Activated CD4-positive, alpha-beta T cell treated with anti-CD3 and anti-CD28 coated beads for 36 hours (primary cell): Measurements from ENCODE around the gene FHAD1. TPM values are rescaled to one million over a fixed set of nuclear protein-coding genes. Genes with fewer than 3 reads are reported as not detected.
A peak's percentile ranks its signal among the peaks of the same experiment; 100 is the strongest.
"Not testable (repeated sequence)": the region's sequence is repeated elsewhere in the genome, so short reads cannot be mapped to it uniquely, and the experiment has no call there.

Source experiments
- ATAC-seq: fragments of 200-7000 bp; cut with Tn5 transposase; one replicate; pipeline ENCODE4 v1.10.0; 2021; ENCODE audit warnings: mild to moderate bottlenecking, moderate library complexity
- CTCF ChIA-PET: fragments of 350-600 bp; sonication (Branson Sonifier 250); formaldehyde crosslinking; loops from one replicate; lab custom pipeline; 2021; ENCODE audit warnings: antibody characterized with exemption; lab: Charles Lee
- POLR2A ChIA-PET: fragments of 350-600 bp; sonication (Branson Sonifier 250); formaldehyde crosslinking; loops from one replicate; lab custom pipeline; 2021; ENCODE audit warnings: antibody characterized with exemption, inconsistent platforms; lab: Charles Lee
- DNase-seq: peaks from one replicate; pipeline ENCODE4 v3.0.0-alpha.2; 2020
- H3K27ac Mint-ChIP-seq: one replicate; pipeline ENCODE4 v1.8.0; 2021; ENCODE audit warnings: mixed read lengths
- H3K27me3 Mint-ChIP-seq: one replicate; pipeline ENCODE4 v1.8.0; 2021; ENCODE audit warnings: mixed read lengths
- H3K36me3 Mint-ChIP-seq: one replicate; pipeline ENCODE4 v1.8.0; 2021; ENCODE audit warnings: low read depth, mixed read lengths
- H3K4me1 Mint-ChIP-seq: one replicate; pipeline ENCODE4 v1.8.0; 2021; ENCODE audit warnings: mixed read lengths
- H3K4me3 Mint-ChIP-seq: one replicate; pipeline ENCODE4 v1.8.0; 2021; ENCODE audit warnings: mild to moderate bottlenecking, moderate library complexity, mixed read lengths
- H3K9me3 Mint-ChIP-seq: one replicate; pipeline ENCODE4 v1.8.0; 2021; ENCODE audit warnings: low read depth, mixed read lengths
- intact Hi-C, 2 experiments: fragments of 100-400 bp; cut with DNase I in 1 of 2; cut with micrococcal nuclease in 1 of 2; formaldehyde crosslinking; loops; one replicate each; pipeline versions ENCODE4 v1.14.2 to v1.15.1; 2022 to 2024; cut with DNase I, micrococcal nuclease
- total RNA-seq, 2 experiments: library from RNA; stranded (reverse); gene quantifications; one replicate each; pipeline ENCODE4 v1.2.3, GENCODE V29; 2021

FHAD1 gene
- total RNA-seq, 2 experiments from 2014 or later = 0.21 to 0.53 TPM

DNA sequence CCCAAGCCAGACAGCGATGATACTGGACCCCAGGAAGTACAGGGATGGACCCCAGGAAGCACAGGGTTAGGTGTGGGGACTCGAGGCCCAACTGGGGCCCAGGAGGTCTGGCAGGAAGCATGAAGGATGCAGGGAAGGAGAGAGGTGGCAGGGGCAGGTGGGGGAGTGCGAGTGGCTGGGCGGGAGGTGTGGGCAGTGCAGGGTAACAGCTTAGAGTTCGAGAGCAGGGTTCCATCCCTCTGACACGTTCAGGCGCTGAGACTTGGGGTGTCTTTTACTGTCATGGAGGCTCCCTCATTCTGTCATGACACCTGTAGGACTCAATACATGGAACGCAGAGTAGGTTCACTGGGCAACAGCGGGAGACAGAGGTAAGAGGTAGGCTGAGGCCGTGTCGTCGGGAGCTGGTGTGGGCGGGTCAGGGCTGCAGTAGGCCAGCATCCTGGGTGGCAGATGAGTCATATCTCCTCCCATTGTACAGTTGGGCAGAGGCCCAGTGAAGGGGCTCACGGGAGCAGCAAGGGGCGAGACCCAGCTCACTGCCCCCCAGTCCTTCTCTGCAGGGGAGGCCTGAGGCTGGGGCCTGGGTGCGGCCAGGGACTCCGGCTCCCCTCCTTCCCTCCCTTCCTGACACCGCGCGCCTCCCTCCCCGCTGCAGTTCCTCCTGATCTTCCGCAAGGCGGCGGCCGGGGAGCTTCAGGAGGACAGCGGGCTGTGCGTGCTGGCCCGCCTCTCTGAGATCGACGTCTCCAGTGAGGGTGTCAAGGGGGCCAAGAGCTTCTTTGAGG lies 179.7 kb downstream of the FHAD1 start:
- intact Hi-C loops = no loop called here
- Mint-ChIP-seq H3K9me3 (no peaks in the 10 kb centered on the region), H3K4me3 (no peak overlapping the region), H3K4me1 (peaks cover 3% of the 10 kb centered on the region), H3K27ac (no peak overlapping the region), H3K27me3 (no peaks in the 10 kb centered on the region), H3K36me3 (peaks cover 7% of the 10 kb centered on the region)
- ChIA-PET CTCF (interaction anchor here (13.3 kb wide), 1 partner anchor 106 kb away, joined by 183 read pairs; no protein-coding TSS in a partner anchor), POLR2A (no interaction called here)
- no peak for ATAC-seq
- DNase-seq = no peak

DNA sequence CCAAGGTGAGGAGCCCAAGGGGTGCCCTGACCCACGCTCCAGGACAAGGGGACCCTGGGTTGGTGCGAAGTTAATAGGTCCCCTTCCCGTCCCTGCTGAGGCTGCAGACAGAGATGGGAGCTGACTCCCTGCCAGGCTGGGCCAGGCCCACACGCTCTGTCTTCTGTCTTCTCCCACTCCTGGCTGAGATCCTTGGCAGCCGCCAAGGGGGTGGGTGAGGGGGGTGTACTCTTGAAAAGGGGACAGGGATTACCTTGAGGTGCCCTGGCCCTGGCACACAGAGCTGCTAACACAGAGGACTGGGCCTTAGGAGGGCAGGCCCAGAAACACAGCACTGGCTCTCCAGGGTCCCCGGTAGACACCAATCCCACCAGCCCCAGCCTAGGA lies 180.2 kb downstream of the FHAD1 start:
- peaks cover 2% of the 10 kb centered on the region for H3K4me1 Mint-ChIP-seq
- intact Hi-C loops = no loop called here
- no peaks in the 10 kb centered on the region for H3K27me3 Mint-ChIP-seq
- ChIA-PET CTCF (interaction anchor here (13.3 kb wide), 1 partner anchor 107 kb away, joined by 183 read pairs; no protein-coding TSS in a partner anchor), POLR2A (no interaction called here)
- DNase-seq (no peak), ATAC-seq (no peak)
- no peak overlapping the region for H3K4me3 Mint-ChIP-seq
- H3K27ac Mint-ChIP-seq = no peak overlapping the region
- H3K9me3 Mint-ChIP-seq = no peaks in the 10 kb centered on the region
- H3K36me3 Mint-ChIP-seq = peaks cover 5% of the 10 kb centered on the region

DNA sequence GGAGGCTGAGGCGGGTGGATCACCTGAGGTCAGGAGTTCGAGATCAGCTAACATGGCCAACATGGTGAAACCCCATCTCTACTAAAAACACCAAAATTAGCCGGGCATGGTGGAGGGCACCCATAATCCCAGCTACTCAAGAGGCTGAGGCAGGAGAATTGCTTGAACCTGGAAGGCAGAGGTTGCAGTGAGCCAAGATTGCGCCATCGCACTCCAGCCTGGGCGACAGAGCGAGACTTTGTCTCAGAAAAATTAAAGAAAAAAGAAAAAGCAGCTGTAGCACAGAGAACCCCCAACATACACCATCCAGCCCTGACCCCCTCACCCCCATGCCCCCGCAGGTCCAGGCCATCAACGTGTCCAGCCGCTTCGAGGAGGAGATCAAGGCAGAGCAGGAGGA lies 181.2 kb downstream of the FHAD1 start:
- H3K27ac Mint-ChIP-seq, ATAC-seq, intact Hi-C loops, DNase-seq, H3K4me3 Mint-ChIP-seq, H3K36me3 Mint-ChIP-seq, H3K9me3 Mint-ChIP-seq, H3K27me3 Mint-ChIP-seq, H3K4me1 Mint-ChIP-seq: not testable (repeated sequence)
- CTCF ChIA-PET = interaction anchor here (1.1 to 13.3 kb wide), 2 partner anchors 20 to 108 kb away, joined by 4 to 183 read pairs; no protein-coding TSS in a partner anchor
- POLR2A ChIA-PET = interaction anchor here (0.6 kb wide), 1 partner anchor 76 kb away, joined by 4 read pairs; no protein-coding TSS in a partner anchor

DNA sequence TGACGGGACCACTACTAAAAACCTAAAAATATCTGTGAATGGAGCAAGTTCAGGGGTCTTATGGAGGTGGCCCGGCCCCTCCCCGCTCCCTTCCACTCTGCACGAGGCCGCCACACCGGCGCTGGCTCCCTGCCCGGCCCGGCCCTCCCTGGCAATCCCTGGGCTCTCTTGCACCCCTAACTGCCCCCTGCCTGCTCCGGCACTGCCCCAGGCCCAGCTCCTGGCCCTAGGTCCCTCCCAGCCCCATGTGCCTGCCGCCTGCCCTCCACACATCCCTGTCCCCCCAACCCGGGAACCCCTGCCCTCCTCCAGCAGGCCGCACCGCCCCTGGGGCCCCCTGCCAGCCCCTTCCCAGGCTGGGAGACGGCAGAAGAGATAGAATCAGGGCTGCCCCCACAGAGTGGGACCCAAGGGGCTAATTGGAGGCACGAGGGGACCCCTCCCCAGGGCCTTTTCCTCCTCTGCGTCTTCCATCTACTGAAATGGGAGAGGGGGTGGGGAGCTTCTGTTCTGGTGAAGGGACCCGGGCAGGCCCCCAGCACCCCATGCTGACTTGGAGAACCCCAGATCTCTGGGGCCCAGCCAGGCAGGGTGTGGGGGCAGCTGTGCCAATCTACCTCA lies 181.9 kb downstream of the FHAD1 start:
- H3K27ac Mint-ChIP-seq = no peak overlapping the region
- CTCF ChIA-PET = interaction anchor here (1.1 to 13.3 kb wide), 2 partner anchors 21 to 108 kb away, joined by 4 to 183 read pairs; no protein-coding TSS in a partner anchor
- POLR2A ChIA-PET = interaction anchor here (0.6 kb wide), 1 partner anchor 75 kb away, joined by 4 read pairs; no protein-coding TSS in a partner anchor
- no peak overlapping the region for H3K4me3 Mint-ChIP-seq
- DNase-seq (no peak), ATAC-seq (no peak)
- peaks cover 5% of the 10 kb centered on the region for H3K36me3 Mint-ChIP-seq
- no peaks in the 10 kb centered on the region for H3K9me3 Mint-ChIP-seq
- H3K27me3 Mint-ChIP-seq = no peaks in the 10 kb centered on the region
- intact Hi-C loops = no loop called here
- H3K4me1 Mint-ChIP-seq = peaks cover 2% of the 10 kb centered on the region

DNA sequence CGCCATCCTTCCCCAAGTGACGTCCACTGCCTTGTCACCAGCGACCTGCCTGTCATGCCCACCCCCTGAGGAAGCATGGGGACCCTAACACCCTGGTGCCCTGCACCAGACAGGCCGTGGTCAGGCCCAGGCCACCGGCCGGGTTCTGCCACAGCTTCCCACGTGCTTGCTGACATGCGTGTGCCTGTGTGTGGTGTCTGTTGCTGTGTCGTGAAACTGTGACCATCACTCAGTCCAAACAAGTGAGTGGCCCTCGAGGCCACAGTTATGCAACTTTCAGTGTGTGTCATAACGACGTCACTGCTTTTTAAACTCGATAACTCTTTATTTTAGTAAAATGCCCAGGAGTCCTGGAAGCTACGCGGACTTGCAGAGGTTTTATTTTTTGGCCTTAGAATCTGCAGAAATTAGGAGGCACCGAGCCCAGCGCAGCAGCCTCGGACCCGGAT lies 182.7 kb downstream of the FHAD1 start:
- no peaks in the 10 kb centered on the region for H3K27me3 Mint-ChIP-seq
- DNase-seq (no peak), ATAC-seq (no peak)
- peaks cover 5% of the 10 kb centered on the region for H3K36me3 Mint-ChIP-seq
- intact Hi-C loops = loop anchor here in 1 of 2 experiments (10.0 kb wide), 1 partner anchor 305 kb away; no protein-coding TSS in a partner anchor
- H3K4me1 Mint-ChIP-seq = peaks cover 2% of the 10 kb centered on the region
- H3K9me3 Mint-ChIP-seq = no peaks in the 10 kb centered on the region
- ChIA-PET CTCF (interaction anchor here (13.3 kb wide), 1 partner anchor 109 kb away, joined by 183 read pairs; no protein-coding TSS in a partner anchor), POLR2A (no interaction called here)
- no peak overlapping the region for H3K4me3 Mint-ChIP-seq
- no peak overlapping the region for H3K27ac Mint-ChIP-seq

DNA sequence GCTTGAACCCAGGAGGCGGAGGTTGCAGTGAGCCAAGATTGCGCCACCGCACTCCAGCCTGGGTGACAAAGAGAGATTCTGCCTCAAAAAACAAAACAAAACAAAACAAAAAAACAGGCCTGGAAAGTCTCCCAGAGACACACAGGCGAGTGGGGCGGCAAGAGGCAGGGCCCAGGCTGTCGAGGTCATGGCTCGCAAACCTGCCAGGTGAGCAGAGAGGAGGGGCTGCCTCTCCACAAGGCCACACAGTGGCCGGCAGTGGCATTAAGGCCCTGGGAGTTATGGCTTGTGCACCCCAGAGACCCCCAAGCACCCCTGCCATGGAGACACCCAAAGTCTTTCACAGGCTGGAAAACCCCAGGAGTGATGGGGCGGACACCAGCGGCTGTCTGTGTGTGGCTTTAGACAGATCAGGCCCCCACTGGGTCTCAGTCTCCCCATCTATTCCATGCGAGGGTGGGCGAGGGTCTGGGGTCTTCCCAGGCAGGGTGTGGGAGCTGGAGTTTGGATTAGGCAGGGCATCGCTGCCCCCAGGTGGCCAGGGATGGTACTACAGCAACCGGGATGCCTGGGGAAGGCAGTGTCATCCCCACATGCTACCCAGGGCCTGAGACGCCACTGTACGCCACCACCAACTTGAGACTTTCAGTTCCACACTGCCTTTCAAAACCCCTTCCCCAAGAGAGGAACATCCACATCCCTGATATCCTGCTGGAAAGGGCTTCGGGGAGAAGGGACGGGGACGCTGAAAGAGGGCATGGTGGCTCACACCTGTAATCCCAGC lies 184.0 kb downstream of the FHAD1 start:
- intact Hi-C loops = loop anchor here (1.0 to 10.0 kb wide), 2 partner anchors 108 to 306 kb away; no protein-coding TSS in a partner anchor
- CTCF ChIA-PET = interaction anchor here (0.7 to 13.3 kb wide), 11 partner anchors 11 to 303 kb away, joined by 3 to 183 read pairs (median 5); no protein-coding TSS in a partner anchor
- POLR2A ChIA-PET = no interaction called here

DNA sequence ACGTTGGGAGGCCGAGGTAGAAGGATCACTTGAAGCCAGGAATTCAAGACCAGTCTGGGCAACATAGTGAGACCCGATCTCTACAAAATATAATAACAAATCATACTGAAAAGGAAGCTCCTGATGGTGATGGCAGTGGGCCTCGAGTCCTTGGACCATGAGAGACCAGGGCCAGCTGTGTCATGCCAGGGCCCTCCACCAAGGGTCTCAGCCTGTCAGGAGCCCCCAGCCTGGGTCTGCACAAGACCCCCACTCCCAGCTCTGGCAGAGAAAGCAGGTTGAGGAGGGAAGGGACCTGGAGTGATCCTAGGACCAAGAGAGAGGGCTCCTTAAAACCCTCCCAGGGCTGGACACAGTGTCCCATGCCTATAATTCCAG lies 184.5 kb downstream of the FHAD1 start:
- POLR2A ChIA-PET = no interaction called here
- intact Hi-C loops = loop anchor here (1.0 to 10.0 kb wide), 2 partner anchors 108 to 307 kb away; no protein-coding TSS in a partner anchor
- no peak overlapping the region for H3K27ac Mint-ChIP-seq
- H3K36me3 Mint-ChIP-seq = peaks cover 4% of the 10 kb centered on the region
- H3K9me3 Mint-ChIP-seq = no peaks in the 10 kb centered on the region
- DNase-seq = no peak
- no peaks in the 10 kb centered on the region for H3K27me3 Mint-ChIP-seq
- ATAC-seq = no peak
- no peak overlapping the region for H3K4me3 Mint-ChIP-seq
- CTCF ChIA-PET = interaction anchor here (0.6 to 13.3 kb wide), 13 partner anchors 10 to 303 kb away, joined by 3 to 183 read pairs (median 4); no protein-coding TSS in a partner anchor
- H3K4me1 Mint-ChIP-seq = peaks cover under 1% of the 10 kb centered on the region

More for the DNA sequence above, 184.0 kb downstream of the FHAD1 start:
- Mint-ChIP-seq H3K9me3 (no peaks in the 10 kb centered on the region), H3K4me1 (peaks cover 2% of the 10 kb centered on the region), H3K27ac (no peak overlapping the region), H3K4me3 (no peak overlapping the region), H3K27me3 (no peaks in the 10 kb centered on the region), H3K36me3 (peaks cover 5% of the 10 kb centered on the region)
- DNase-seq = peak; percentile 85
- peak; percentile 84 for ATAC-seq

DNA sequence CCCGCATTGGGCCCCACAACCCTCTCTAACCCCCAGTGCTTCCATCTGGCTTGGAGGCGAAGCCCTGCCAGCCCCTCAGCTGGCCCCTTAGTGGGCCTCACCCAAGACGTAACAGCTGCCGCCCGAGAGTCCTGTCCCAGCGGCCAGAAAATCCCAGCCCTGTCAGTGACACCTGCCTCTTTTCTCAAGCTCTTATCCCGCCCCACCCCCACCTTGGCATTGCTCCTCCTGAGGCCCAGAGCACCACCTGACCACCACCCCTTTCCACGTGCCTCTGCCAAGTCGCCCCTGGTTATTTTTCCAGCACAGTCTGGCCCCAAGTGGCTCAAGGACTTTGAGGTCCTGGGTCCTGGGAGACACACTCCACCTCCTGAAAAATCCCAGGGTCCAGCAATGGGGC lies 185.3 kb downstream of the FHAD1 start:
- ATAC-seq = no peak
- no peak for DNase-seq
- Mint-ChIP-seq H3K4me3 (no peak overlapping the region), H3K36me3 (peaks cover 3% of the 10 kb centered on the region), H3K27ac (no peak overlapping the region), H3K9me3 (no peaks in the 10 kb centered on the region), H3K4me1 (no peaks in the 10 kb centered on the region), H3K27me3 (no peaks in the 10 kb centered on the region)
- CTCF ChIA-PET = interaction anchor here (0.5 to 13.3 kb wide), 8 partner anchors 10 to 304 kb away, joined by 3 to 183 read pairs (median 4); no protein-coding TSS in a partner anchor
- POLR2A ChIA-PET = no interaction called here
- intact Hi-C loops = loop anchor here in 1 of 2 experiments (10.0 kb wide), 1 partner anchor 308 kb away; no protein-coding TSS in a partner anchor

DNA sequence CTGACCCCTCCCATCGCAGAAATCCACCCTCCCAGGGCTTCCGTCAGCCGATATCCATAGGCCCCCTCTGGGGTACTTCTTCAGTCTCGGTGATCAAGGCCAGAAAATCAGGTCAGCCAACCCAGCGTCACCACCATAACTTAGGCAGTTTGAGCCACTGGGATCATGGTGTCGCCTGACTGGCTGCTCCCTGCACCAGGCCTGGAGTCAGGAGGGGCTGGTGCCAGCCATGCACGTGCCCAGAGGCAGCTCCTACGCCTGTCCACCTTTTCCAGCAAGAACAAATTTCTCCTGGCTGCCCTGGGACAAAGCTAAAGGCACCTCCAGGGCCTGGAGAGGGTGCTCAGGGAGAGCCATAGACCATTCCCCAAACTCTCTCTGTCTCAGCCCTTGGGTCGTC lies 186.4 kb downstream of the FHAD1 start:
- DNase-seq (no peak), ATAC-seq (no peak)
- Mint-ChIP-seq H3K27ac (no peak overlapping the region), H3K9me3 (no peaks in the 10 kb centered on the region), H3K36me3 (no peaks in the 10 kb centered on the region), H3K27me3 (no peaks in the 10 kb centered on the region), H3K4me3 (no peak overlapping the region), H3K4me1 (no peaks in the 10 kb centered on the region)
- ChIA-PET POLR2A (no interaction called here), CTCF (interaction anchor here (13.3 kb wide), 1 partner anchor 113 kb away, joined by 183 read pairs; no protein-coding TSS in a partner anchor)
- intact Hi-C loops = loop anchor here in 1 of 2 experiments (10.0 kb wide), 1 partner anchor 309 kb away; no protein-coding TSS in a partner anchor

DNA sequence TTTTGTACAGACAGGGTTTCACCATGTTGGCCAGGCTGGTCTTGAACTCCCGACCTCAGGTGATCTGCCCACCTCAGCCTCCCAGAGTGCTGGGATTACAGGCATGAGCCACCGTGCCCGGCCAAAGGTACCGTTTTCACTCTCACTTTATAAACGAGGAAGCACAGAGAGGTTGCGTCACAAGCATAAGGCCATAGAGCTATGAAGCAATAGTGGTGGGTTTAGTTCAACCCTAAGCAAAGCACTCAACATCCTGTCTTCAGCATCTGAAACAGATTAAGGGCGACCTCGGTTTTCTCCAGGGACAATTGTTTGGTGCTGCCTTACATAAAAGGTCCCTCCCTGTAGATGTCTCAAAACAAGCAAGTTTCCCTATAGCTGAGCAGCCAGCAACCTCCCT lies 187.7 kb downstream of the FHAD1 start:
- H3K36me3 Mint-ChIP-seq, H3K27me3 Mint-ChIP-seq, H3K27ac Mint-ChIP-seq, POLR2A ChIA-PET, DNase-seq, H3K9me3 Mint-ChIP-seq, H3K4me1 Mint-ChIP-seq, ATAC-seq, H3K4me3 Mint-ChIP-seq: not testable (repeated sequence)
- CTCF ChIA-PET = interaction anchor here (1.0 to 13.3 kb wide), 3 partner anchors 8 to 114 kb away, joined by 4 to 183 read pairs (median 4); no protein-coding TSS in a partner anchor
- intact Hi-C loops = loop anchor here in 1 of 2 experiments (10.0 kb wide), 1 partner anchor 310 kb away; no protein-coding TSS in a partner anchor
